SK-N-SH treated with all-trans-retinoic acid at 6 μM for 48 hours (cell line): ENCODE data around the gene PRR22.

Source experiments
- ATAC-seq: fragments of 200-7000 bp; cut with Tn5 transposase; 3 replicates; pipeline ENCODE4 v1.9.1; 2020; ENCODE audit warnings: mild to moderate bottlenecking, moderate library complexity
- ARNTL ChIP-seq: fragments of 450-650 bp; formaldehyde crosslinking; IDR thresholded peaks from 2 replicates; pipeline ENCODE4 v1.5.0; 2020; ENCODE audit warnings: low read depth, mild to moderate bottlenecking, moderate library complexity, borderline replicate concordance
- BACH2 ChIP-seq: fragments of 250-450 bp; sonication (Bioruptor Pico); IDR thresholded peaks from 2 replicates; pipeline ENCODE4 v1.9.0; 2021; ENCODE audit warnings: mild to moderate bottlenecking, borderline replicate concordance
- CREB5 ChIP-seq: fragments of 250-450 bp; sonication (Bioruptor Pico); IDR thresholded peaks from 2 replicates; pipeline ENCODE4 v1.5.1; 2020; ENCODE audit warnings: low read depth, mild to moderate bottlenecking, moderate library complexity
- CSDC2 ChIP-seq: fragments of 250-450 bp; sonication (Bioruptor Pico); IDR thresholded peaks from 2 replicates; pipeline ENCODE4 v1.5.0; 2020; ENCODE audit warnings: mild to moderate bottlenecking, moderate library complexity
- CSRNP3 ChIP-seq: fragments of 250-450 bp; sonication (Bioruptor Pico); IDR thresholded peaks from 2 replicates; pipeline ENCODE4 v1.5.1; 2021; ENCODE audit warnings: mild to moderate bottlenecking, moderate library complexity
- ESRRG ChIP-seq: fragments of 250-450 bp; sonication (Bioruptor Pico); IDR thresholded peaks from 2 replicates; pipeline ENCODE4 v1.6.1; 2021; ENCODE audit warnings: mild to moderate bottlenecking
- GLIS3 ChIP-seq: fragments of 250-450 bp; sonication (Bioruptor Pico); IDR thresholded peaks from 2 replicates; pipeline ENCODE4 v1.5.0; 2020; ENCODE audit warnings: mild to moderate bottlenecking, moderate library complexity
- ISL1 ChIP-seq: fragments of 250-450 bp; sonication (Bioruptor Pico); IDR thresholded peaks from 2 replicates; pipeline ENCODE4 v2.1.2; 2022; ENCODE audit warnings: mild to moderate bottlenecking, moderate library complexity
- OSR1 ChIP-seq: fragments of 250-450 bp; sonication (Bioruptor Pico); IDR thresholded peaks from 2 replicates; pipeline ENCODE4 v1.8.0; 2022; ENCODE audit warnings: moderate library complexity, mild to moderate bottlenecking, inconsistent platforms
- PATZ1 ChIP-seq: fragments of 250-450 bp; sonication (Bioruptor Pico); IDR thresholded peaks from 2 replicates; pipeline ENCODE4 v1.8.0; 2020; ENCODE audit warnings: mild to moderate bottlenecking, moderate library complexity, borderline replicate concordance
- POU6F1 ChIP-seq: fragments of 250-450 bp; sonication (Bioruptor Pico); IDR thresholded peaks from 2 replicates; pipeline ENCODE4 v1.8.0; 2021; ENCODE audit warnings: low read depth, mild to moderate bottlenecking, moderate library complexity, borderline replicate concordance
- PPARA ChIP-seq: fragments of 250-450 bp; sonication (Bioruptor Pico); IDR thresholded peaks from 2 replicates; pipeline ENCODE4 v1.5.0; 2020; ENCODE audit warnings: mild to moderate bottlenecking, borderline replicate concordance
- RARB ChIP-seq: fragments of 250-450 bp; sonication (Bioruptor Pico); IDR thresholded peaks from 2 replicates; pipeline ENCODE4 v1.8.0; 2021; ENCODE audit warnings: mild to moderate bottlenecking, moderate library complexity
- TCF4 ChIP-seq: fragments of 250-450 bp; sonication (Bioruptor Pico); IDR thresholded peaks from 2 replicates; pipeline ENCODE4 v1.8.0; 2021; ENCODE audit warnings: mild to moderate bottlenecking, moderate library complexity, borderline replicate concordance
- TOX ChIP-seq: fragments of 250-450 bp; sonication (Bioruptor Pico); IDR thresholded peaks from 2 replicates; pipeline ENCODE4 v1.8.0; 2021; ENCODE audit warnings: mild to moderate bottlenecking, moderate library complexity, borderline replicate concordance
- TSHZ2 ChIP-seq: fragments of 250-450 bp; sonication (Bioruptor Pico); IDR thresholded peaks from 2 replicates; pipeline ENCODE4 v1.5.0; 2020; ENCODE audit warnings: mild to moderate bottlenecking, moderate library complexity
- ZC3H10 ChIP-seq: fragments of 250-450 bp; sonication (Bioruptor Pico); IDR thresholded peaks from 2 replicates; pipeline ENCODE4 v1.5.1; 2021; ENCODE audit warnings: mild to moderate bottlenecking, moderate library complexity
- ZFP3 ChIP-seq: fragments of 250-450 bp; sonication (Bioruptor Pico); IDR thresholded peaks from 2 replicates; pipeline ENCODE4 v1.5.0; 2020; ENCODE audit warnings: mild to moderate bottlenecking, moderate library complexity
- ZFP30 ChIP-seq: fragments of 450-650 bp; formaldehyde crosslinking; IDR thresholded peaks from 2 replicates; pipeline ENCODE4 v1.5.0; 2022; ENCODE audit warnings: mild to moderate bottlenecking, moderate library complexity
- ZNF565 ChIP-seq: fragments of 450-650 bp; formaldehyde crosslinking; conservative IDR thresholded peaks from 2 replicates; pipeline ENCODE4 v1.5.0; 2020; ENCODE audit warnings: low read depth, mild to moderate bottlenecking, moderate library complexity
- ZNF70 ChIP-seq: fragments of 450-650 bp; formaldehyde crosslinking; IDR thresholded peaks from 2 replicates; pipeline ENCODE4 v1.5.0; 2020; ENCODE audit warnings: mild to moderate bottlenecking, moderate library complexity

The PRR22 gene

GRCh38 chr19:5824751-5825150 lies 40.2 kb upstream of the PRR22 start:
- ATAC-seq, result no peak

GRCh38 chr19:5823579-5824281 lies 39.2 kb upstream of the PRR22 start:
- ATAC-seq, result peak; percentile 33
- TF ChIP-seq CSDC2 (CRISPR knock-in tag) (no peak), ZNF565 (CRISPR knock-in tag) (no peak), ISL1 (CRISPR knock-in tag) (no peak), OSR1 (no peak), TSHZ2 (no peak), RARB (no peak), ZC3H10 (no peak), CREB5 (no peak), TCF4 (CRISPR knock-in tag) (no peak), GLIS3 (CRISPR knock-in tag) (no peak), ZFP30 (CRISPR knock-in tag) (no peak), TOX (CRISPR knock-in tag) (no peak), ZFP3 (CRISPR knock-in tag) (no peak), ZNF70 (no peak), PATZ1 (CRISPR knock-in tag) (no peak), ARNTL (CRISPR knock-in tag) (no peak), ESRRG (CRISPR knock-in tag) (no peak)
- TF ChIP-seq, all 23 proteins: peak for 0

More at GRCh38 chr19:5824751-5825150, 40.2 kb upstream of the PRR22 start:
- TF ChIP-seq ISL1 (CRISPR knock-in tag) (no peak), GLIS3 (CRISPR knock-in tag) (no peak)

- ATAC-seq, result no peak
- no peak for TF ChIP-seq OSR1
- TF ChIP-seq BACH2, result no peak
- TF ChIP-seq ARNTL (CRISPR knock-in tag), result no peak
Observed at GRCh38 chr19:5822181-5822844, 37.8 kb upstream of the PRR22 start.

GRCh38 chr19:5821521-5822180 lies 37.1 kb upstream of the PRR22 start:
- no peak for ATAC-seq
- TF ChIP-seq CSRNP3 (CRISPR knock-in tag) (no peak), PPARA (CRISPR knock-in tag) (no peak), CSDC2 (CRISPR knock-in tag) (no peak), ESRRG (CRISPR knock-in tag) (no peak), CREB5 (no peak), PATZ1 (CRISPR knock-in tag) (no peak), TCF4 (CRISPR knock-in tag) (no peak), ZFP3 (CRISPR knock-in tag) (no peak), ZC3H10 (no peak), OSR1 (no peak), BACH2 (no peak), ZNF565 (CRISPR knock-in tag) (no peak), POU6F1 (no peak)
